IPS-18c (cell line): Measurements from ENCODE around the gene APOL2.
"Not testable (repeated sequence)": the region's sequence is repeated elsewhere in the genome, so short reads cannot be mapped to it uniquely, and the experiment has no call there.

ENCODE experiments used
- H3K4me3 ChIP-seq: 2 replicates; pipeline ENCODE4 v1.7.0; 2013; ENCODE audit warnings: low read depth, mild to moderate bottlenecking, low read length, moderate library complexity; ENCODE audit not compliant: insufficient read depth
- H3K9me3 ChIP-seq: one replicate; pipeline ENCODE4 v1.6.1; 2013; ENCODE audit warnings: mild to moderate bottlenecking, low read length, moderate library complexity; ENCODE audit not compliant: control insufficient read depth, insufficient read depth

The APOL2 gene

DNA sequence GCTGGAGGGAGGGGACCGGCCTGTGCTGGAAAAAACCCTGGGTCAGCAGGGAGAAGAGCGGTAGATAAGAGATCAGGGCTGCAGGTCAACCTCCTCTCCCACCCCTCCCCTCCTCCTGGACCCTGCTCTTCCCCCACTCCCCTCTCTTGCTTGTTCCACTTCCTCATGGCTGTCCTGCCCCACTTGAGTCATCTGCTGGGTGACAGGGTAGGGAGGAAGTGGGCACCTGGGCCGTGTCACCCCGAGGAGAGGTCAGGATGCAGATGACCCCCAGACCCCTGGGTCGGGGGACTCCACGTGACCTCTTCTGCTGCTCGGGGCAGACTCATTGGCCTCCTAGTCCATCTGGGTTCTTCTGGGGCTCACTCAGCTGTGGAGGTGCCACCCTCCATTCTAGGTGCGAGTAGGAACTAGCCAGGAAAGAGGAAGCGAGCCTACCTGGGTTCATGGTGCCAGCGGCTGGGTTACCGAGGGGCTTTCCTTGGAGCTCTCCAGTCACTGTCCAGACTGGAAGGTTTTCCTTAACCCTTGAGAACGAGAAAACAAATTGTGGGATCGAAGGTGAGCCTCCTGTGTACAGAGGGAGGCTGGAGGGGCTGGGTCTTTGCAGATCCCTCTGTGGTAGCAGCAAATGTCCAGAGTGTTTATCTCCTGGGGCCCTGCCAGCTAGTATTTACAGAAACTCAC, 6.5 kb downstream of the APOL2 start:
- no peak overlapping the region for H3K4me3 ChIP-seq

DNA sequence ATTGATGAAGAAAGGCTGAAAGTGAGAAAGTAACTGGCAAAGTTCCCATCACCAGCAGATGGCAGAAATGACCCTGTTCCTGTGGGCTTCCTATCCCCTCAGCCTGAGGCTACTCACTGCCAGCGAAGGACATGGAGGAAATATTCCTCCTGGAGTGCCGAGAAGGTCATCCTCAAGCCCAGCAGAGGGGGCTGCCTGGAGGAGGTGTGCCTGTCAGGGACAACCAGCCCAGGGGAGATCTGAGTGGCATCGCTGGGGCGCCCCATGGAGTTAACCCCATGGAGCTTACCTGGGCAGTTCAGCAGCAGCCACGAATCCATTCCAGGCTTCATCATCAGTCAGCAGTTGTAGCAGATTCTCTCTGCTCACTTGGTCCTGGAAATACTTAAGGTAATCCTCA, 8.3 kb downstream of the APOL2 start:
- H3K9me3 ChIP-seq, H3K4me3 ChIP-seq: not testable (repeated sequence)

More for the DNA sequence above, 6.5 kb downstream of the APOL2 start:
- no peaks in the 10 kb centered on the region for H3K9me3 ChIP-seq

DNA sequence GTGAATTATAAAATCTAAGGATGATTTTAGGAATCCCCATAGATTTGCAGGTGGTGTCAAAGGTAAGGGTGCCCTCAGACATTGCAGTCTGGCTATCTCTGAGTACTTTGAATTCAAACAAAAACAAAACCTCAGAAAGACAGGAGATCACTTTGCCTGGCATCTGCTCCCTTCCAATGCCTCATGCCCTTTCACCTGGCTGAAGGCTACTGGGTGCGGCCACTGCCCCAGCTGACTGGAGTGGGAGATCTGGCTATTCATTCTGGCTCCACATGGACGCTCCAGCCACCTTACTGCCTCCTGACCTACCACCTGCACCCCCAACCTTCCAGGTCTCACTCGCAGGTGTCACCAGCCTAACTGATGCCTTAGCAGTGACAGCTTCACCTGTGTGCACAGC, 9.7 kb downstream of the APOL2 start:
- H3K4me3 ChIP-seq, H3K9me3 ChIP-seq: not testable (repeated sequence)

DNA sequence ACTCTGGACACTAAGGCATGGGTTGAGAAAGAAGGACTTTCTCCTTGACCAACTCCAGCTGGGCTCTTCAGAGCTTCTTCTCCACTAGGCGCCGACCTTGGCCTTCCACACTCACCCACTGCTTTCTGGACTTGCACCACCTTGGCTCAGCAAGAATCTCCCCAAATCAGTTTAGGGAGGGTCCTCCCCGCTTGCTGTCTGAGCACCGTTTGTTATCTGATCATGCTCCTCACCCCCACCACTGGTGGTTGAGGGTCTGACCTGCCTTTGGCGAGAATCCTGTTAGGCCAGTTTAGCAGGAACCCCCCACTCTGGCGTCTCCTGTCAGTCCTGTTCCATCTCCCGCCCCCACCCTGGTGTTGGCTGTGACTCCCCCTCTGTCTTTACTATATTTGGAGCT, 10.4 kb downstream of the APOL2 start:
- no peak overlapping the region for H3K4me3 ChIP-seq
- no peaks in the 10 kb centered on the region for H3K9me3 ChIP-seq

DNA sequence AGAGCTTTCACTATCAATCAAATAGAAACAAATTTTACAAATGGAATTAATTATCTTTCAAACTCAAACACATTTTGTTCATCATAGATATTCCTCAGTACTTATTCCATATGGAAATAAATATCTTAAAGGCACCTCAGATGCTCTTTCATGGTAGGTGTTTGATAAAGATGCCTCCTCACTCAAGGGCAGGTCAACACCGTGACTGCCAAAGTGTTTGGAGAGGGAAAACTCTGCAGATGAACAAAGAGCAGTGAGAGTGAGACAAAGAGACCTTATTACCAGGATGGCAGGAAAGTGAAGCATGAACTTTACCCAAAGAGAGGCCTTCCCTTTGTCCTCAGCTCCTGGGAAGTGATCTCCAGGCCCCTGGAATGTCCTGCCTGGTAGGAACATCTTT, 11.0 kb downstream of the APOL2 start:
- not testable (repeated sequence) for H3K4me3 ChIP-seq

DNA sequence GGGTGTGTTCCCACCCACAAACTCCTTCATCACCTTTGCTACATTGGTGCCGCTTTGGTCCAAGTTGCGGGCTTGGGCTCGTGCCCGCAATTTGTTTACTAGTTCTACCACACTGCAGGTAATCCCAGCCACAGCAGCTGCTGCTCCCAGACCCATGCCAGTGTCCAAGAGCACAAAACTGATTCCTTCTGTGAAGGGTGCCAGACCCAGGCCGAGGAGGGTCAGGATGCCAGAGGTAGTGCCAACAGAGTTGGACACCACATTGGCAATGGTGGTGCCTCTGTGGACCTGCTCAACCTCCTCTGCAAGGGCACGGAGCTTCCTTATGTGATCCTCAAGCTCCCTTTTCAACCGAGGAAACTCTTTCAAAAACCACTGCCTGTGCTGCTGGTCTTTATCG, 11.5 kb downstream of the APOL2 start:
- Histone ChIP-seq H3K9me3 (no peaks in the 10 kb centered on the region), H3K4me3 (no peak overlapping the region)

More for the DNA sequence above, 11.0 kb downstream of the APOL2 start:
- not testable (repeated sequence) for H3K9me3 ChIP-seq

DNA sequence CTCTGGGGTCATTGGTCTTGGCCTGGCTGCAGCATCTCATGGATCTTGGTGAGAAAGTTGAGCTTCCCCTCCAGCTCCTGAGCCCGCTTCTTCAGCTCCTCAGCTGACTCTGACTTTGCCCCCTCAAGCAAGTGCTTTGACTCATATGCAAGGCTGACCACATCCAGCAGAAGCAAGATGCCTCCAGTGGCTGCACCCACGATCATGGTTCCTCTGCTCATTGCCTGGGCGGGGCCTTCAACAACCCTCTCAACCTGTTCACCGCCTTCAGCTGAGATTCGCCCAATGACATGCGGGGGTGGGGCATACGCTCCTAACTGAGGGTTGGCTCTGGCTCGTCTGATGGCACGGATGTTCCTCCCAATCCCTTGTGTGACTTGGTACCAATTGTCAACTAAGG, 11.9 kb downstream of the APOL2 start:
- Histone ChIP-seq H3K4me3 (no peak overlapping the region), H3K9me3 (no peaks in the 10 kb centered on the region)

DNA sequence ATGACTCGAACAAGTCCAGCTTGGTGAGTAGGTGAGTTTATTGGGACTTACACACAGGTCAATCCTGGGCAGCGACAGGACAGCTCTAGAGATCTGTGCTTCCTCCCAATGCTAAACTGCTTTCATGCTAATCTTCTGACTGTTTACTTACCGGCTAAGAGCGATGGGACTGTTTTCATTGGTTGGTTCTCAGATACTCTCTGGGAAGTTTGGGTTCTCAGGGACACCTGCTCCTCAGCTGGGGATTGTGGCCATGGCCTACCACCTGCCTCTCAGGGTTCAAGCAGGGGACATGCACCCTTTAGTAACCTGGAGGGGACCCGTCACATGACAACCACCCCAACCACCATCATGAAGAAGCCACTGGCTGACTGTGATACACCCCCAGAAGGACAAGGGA, 13.1 kb downstream of the APOL2 start:
- no peaks in the 10 kb centered on the region for H3K9me3 ChIP-seq
- H3K4me3 ChIP-seq = no peak overlapping the region

DNA sequence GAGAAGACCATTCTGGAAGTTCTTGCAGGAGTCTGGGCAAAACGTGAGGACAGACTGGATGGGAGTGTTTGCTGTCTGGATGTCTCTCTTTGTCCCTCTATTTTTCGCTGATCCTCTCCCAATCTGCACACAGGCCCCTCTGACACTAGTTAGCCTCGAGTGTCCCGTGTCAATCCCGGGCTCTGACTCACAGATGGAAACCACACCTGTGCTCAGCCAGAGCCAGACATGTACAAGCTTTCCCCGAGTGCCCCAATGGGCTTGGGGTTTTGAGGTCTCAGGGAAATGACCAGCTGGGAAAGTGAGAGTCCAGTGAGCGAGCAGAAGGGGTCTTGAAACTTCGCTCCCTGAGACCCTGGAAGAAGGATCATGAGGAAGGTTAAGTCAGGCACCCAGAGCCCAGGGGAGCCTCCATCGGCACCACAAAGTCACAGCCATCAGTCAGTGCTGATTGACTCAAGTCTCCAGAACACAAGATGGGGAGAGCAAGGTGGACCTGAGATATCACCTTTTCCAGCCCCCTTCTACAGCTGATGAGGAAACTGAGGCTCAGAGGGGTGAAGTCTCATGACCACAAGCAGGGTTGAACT, 13.9 kb downstream of the APOL2 start:
- no peaks in the 10 kb centered on the region for H3K9me3 ChIP-seq

DNA sequence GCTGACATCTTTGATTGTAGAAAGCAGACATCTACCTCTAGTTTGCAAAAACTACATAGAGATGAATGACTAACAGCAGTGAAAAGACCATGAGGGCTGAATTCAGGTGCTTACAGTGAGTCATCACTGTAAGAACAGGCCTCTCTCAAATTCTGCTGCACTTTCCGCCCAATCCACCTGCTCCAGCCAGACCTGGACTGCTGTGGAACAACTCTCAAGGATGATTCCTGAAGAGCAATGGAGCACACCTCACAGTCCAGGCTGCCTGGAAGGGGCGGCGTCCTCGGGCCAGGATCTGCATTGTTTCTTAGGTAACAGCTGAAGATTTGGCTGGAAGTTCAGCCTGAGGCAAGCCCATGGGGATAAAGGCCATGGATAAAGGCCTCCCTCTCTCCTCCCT, 15.1 kb downstream of the APOL2 start:
- Histone ChIP-seq H3K9me3 (no peaks in the 10 kb centered on the region), H3K4me3 (no peak overlapping the region)

More for the DNA sequence above, 13.9 kb downstream of the APOL2 start:
- H3K4me3 ChIP-seq = no peak overlapping the region

DNA sequence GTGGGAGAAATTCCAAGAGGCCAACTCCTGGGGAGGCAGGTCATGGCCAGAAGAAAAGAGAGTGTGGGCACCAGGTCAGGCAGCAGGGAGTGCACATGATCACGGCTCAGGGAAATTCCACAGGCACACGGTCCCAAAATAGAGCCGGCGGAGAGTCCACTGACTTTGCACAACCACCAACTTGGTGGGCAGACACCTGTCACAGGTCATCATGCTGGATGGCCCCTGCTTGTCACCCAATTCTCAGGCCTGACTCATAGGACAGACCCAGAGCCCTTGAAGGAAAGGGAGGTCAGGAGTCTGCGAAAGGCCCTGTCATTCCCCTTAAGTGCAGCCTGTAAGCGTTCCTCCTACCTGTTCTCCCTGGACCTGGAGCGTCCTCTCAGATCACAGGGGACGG, 15.8 kb downstream of the APOL2 start:
- no peak overlapping the region for H3K4me3 ChIP-seq
- no peaks in the 10 kb centered on the region for H3K9me3 ChIP-seq

DNA sequence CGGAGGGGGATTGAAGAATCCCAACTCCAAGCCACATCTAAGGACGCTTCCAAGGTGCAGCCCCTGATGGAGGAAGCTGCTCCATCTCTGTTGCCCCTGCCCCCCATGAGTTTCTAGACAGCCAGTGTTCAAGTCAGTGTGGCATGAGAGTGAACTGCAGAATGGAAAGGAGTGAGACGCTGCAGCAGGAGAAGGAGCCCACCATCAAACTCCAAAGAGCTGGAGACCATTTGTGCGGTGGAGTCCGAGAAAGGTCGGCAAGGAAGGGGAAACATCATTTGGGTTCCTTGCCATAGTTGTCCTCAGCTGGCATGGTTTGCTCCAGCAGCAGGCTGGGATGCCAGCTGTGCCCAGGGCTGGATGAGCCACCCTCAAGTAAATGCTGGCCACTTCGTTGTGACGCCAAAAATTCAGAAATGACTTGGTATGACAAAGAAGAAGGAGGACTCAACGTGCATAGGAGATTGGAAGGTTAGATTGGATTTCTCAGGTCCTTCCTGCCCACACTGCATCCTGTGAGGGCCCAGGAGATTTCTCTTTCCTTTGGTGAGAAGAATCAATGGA, 16.4 kb downstream of the APOL2 start:
- Histone ChIP-seq H3K4me3 (no peak overlapping the region), H3K9me3 (no peaks in the 10 kb centered on the region)

DNA sequence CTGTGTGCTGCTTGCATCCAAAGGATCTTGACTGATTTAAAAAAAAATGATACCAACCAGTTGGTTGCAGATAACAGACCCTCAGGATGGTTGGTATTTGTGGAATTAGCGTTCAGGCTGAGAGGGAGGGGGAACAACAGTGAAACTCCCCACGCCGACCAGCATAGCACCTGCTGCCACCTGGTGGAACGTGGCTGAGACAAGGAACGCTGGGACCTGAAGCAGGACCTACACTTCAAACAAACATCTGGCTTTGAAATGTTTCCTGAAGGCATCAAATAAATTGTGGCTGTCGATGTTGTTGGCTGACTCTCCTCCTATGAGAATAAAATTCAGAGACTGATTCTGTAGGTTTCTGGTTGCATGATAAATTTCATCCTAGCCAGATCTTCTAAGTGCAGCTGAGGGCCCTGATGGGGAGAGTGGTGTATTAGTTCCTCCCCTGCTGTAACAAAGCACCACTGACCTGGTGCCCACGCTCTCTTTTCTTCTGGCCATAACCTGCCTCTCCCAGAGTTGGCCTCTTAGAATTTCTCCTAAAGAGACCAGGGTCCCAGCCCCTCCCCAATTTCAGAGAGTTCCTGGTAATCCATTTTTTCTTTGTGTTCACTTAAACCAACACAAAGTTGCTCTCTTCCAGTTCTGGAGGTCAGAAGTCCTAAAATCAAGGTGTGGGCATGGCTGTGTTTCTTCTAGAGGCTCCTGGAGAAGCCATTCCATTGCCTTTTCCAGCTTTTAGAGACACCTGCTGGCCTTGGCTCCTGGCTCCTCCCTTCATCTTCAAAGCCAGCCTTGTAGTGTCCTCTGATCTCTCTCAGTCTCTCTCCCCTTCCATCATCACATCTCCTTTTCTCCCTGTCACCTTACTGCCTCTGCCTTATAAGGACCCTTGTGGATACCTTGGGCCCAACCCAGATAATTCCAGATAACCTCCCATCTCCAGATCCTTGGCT, 17.3 kb downstream of the APOL2 start:
- no peaks in the 10 kb centered on the region for H3K9me3 ChIP-seq
- no peak overlapping the region for H3K4me3 ChIP-seq

DNA sequence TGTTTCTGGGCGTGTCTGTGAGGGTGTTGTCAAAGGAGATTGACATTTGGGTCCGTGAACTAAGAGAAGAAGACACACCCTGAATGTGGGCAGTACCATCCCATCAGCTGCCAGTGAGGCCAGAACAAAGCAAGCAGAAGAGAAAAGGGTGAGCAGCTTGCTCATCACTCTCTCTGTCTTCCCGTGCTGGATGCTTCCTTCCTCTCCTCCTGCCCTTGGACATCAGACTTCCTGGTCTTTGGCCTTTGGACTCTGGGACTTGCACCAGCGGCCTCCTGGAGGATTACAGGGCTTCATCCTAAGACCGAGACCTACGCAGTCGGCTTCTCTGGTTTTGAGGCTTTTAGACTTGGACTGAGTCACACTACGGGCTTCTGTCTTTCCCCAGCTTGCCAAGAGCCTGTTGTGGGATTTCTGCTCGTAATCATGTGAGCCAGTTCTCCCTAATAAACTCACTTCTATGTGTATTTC, 18.8 kb downstream of the APOL2 start:
- Histone ChIP-seq H3K9me3 (no peaks in the 10 kb centered on the region), H3K4me3 (no peak overlapping the region)

DNA sequence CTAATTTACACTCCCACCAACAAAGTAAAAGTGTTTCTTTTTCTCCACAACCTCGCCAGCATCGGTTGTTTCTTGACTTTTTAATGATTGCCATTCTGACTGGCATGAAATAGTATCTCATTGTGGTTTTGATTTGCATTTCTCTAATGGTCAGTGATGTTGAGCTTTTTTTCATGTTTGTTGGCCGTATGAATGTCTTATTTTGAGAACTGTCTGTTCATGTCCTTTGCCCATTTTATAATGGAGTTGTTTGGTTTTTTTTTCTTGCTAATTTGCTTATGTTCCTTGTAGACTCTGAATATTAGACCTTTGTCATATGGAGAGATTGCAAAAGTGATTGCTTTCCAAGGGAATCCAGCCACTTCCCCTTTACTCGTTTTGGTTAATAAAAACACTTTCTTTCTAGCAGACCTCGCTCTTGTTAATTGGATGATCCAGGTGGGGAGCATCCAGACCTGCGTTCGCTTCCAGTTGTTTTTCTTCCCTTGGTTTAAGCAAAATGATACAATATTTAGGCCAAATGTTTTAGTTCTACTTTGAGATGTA, 20.6 kb downstream of the APOL2 start:
- Histone ChIP-seq H3K9me3 (no peaks in the 10 kb centered on the region), H3K4me3 (no peak overlapping the region)

DNA sequence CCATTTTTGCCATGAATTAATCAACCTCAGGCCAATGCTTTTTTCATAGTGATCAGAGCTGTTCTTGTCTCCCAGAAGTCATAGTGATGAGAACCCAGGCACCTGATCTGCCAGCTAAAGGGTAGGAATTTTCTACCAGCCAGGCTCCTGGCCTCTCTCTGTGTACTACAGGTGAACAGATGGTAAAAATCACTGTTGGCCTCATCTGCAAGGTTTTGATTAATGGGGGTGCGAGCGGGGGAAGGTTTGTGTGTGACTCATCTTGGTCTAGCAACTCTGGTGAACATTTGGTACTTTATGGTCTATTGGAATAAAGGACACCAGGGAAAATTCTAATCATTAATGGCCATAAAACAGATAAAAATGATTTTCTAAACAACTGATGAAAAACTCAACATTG, 23.3 kb downstream of the APOL2 start:
- Histone ChIP-seq H3K4me3 (no peak overlapping the region), H3K9me3 (peaks cover 2% of the 10 kb centered on the region)

DNA sequence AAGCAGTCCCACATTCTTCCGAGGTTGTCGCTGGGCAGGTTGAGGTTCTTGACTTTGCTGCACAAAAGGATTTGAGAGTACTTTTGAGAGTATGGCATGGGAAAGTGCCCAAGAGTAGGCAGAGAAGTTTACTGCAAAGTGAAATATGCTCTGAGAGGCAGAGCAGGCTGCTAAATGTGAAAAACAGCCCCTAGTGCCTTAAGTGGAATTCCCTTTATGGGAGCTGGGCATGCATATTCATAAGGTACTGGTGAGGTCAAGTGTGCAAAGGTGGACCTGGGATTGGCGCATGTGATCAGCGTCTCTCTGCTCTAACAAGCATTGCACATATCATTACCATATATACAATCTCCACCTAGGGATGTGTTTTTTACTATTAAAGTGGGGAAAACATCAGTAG, 25.7 kb downstream of the APOL2 start:
- Histone ChIP-seq H3K9me3 (peaks cover 4% of the 10 kb centered on the region), H3K4me3 (no peak overlapping the region)
